ENCODE results near the gene ALPK3. TPM values are rescaled to one million over a fixed set of nuclear protein-coding genes. Genes with fewer than 3 reads are reported as not detected.

ALPK3 gene
- total RNA-seq, 2 experiments from 2014 or later: 0.18 to 0.24 TPM

DNA sequence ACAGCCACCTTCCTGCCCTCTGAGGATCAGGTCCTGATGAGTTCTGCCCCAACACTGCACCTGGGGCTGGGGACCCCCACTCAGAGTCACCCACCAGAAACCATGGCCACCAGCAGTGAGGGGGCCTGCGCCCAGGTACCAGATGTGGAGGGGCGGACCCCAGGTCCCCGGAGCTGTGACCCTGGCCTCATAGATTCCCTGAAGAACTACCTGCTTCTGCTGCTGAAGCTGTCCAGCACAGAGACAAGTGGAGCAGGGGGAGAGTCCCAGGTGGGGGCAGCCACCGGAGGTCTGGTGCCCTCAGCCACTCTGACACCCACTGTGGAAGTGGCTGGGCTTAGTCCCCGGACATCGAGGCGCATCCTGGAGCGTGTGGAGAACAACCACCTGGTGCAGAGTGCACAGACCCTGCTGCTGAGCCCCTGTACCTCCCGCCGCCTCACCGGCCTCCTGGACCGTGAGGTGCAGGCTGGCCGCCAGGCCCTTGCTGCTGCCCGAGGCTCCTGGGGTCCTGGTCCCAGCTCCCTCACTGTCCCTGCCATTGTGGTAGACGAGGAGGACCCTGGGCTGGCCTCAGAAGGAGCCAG, 40.4 kb downstream of the ALPK3 start:
- no peak for ATAC-seq
- ChIA-PET CTCF (no interaction called here), POLR2A (no interaction called here)
- H3K4me1 Mint-ChIP-seq (ENCODE audit: low read depth): no peaks in the 10 kb centered on the region
- H3K4me3 Mint-ChIP-seq: no peak overlapping the region
- H3K27ac Mint-ChIP-seq: no peak overlapping the region
- H3K36me3 Mint-ChIP-seq (ENCODE audit: low read depth): no peaks in the 10 kb centered on the region
- H3K27me3 Mint-ChIP-seq (ENCODE audit: low read depth): no peaks in the 10 kb centered on the region
- no peaks in the 10 kb centered on the region for H3K9me3 Mint-ChIP-seq (ENCODE audit: insufficient read depth)
- DNase-seq: no peak

GRCh38 chr15:84858231-84858630, 41.1 kb downstream of the ALPK3 start:
- Mint-ChIP-seq H3K27me3 (ENCODE audit: low read depth) (no peaks in the 10 kb centered on the region), H3K9me3 (ENCODE audit: insufficient read depth) (no peaks in the 10 kb centered on the region), H3K36me3 (ENCODE audit: low read depth) (no peaks in the 10 kb centered on the region), H3K4me3 (no peak overlapping the region), H3K27ac (no peak overlapping the region), H3K4me1 (ENCODE audit: low read depth) (no peaks in the 10 kb centered on the region)
- ATAC-seq: no peak
- CTCF ChIA-PET: no interaction called here
- no peak for DNase-seq
- POLR2A ChIA-PET: no interaction called here

- Mint-ChIP-seq H3K27ac (no peak overlapping the region), H3K36me3 (ENCODE audit: low read depth) (no peaks in the 10 kb centered on the region), H3K4me1 (ENCODE audit: low read depth) (no peaks in the 10 kb centered on the region), H3K27me3 (ENCODE audit: low read depth) (no peaks in the 10 kb centered on the region), H3K9me3 (ENCODE audit: insufficient read depth) (no peaks in the 10 kb centered on the region), H3K4me3 (no peak overlapping the region)
- POLR2A ChIA-PET: no interaction called here
- CTCF ChIA-PET: no interaction called here
- no peak for ATAC-seq
- no peak for DNase-seq
Measured at GRCh38 chr15:84859144-84859543, 42.0 kb downstream of the ALPK3 start.

GRCh38 chr15:84859651-84860050, 42.5 kb downstream of the ALPK3 start:
- H3K27ac Mint-ChIP-seq: no peak overlapping the region
- ChIA-PET POLR2A (no interaction called here), CTCF (no interaction called here)
- no peaks in the 10 kb centered on the region for H3K36me3 Mint-ChIP-seq (ENCODE audit: low read depth)
- DNase-seq: no peak
- H3K27me3 Mint-ChIP-seq (ENCODE audit: low read depth): no peaks in the 10 kb centered on the region
- H3K4me1 Mint-ChIP-seq (ENCODE audit: low read depth): no peaks in the 10 kb centered on the region
- no peaks in the 10 kb centered on the region for H3K9me3 Mint-ChIP-seq (ENCODE audit: insufficient read depth)
- H3K4me3 Mint-ChIP-seq: no peak overlapping the region
- no peak for ATAC-seq

DNA sequence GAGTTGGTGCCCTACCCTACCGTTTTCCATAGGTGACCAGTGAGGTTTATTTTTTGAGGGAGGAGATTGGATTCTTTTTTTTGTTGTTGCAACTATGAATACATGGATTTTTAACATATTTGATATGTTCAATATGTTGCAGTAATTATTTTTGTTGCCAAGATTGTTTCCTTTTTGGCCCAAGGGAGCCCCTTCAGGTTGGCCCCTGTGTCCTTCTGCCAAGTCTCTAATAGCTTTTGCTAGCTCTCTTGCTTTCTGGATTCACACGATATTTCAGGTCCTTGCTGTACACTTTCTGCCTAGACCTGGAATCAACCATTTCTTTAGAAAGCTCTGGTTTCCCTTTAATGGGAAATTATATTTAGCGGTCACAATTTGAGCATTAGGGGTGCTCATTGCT, 44.6 kb downstream of the ALPK3 start:
- POLR2A ChIA-PET: no interaction called here
- no peak overlapping the region for H3K27ac Mint-ChIP-seq
- DNase-seq: no peak
- CTCF ChIA-PET: no interaction called here
- H3K9me3 Mint-ChIP-seq (ENCODE audit: insufficient read depth): no peaks in the 10 kb centered on the region
- ATAC-seq: no peak
- H3K4me3 Mint-ChIP-seq: no peak overlapping the region
- H3K36me3 Mint-ChIP-seq (ENCODE audit: low read depth): no peaks in the 10 kb centered on the region
- no peaks in the 10 kb centered on the region for H3K4me1 Mint-ChIP-seq (ENCODE audit: low read depth)
- H3K27me3 Mint-ChIP-seq (ENCODE audit: low read depth): peaks cover 2% of the 10 kb centered on the region

- Mint-ChIP-seq H3K4me1 (ENCODE audit: low read depth) (no peaks in the 10 kb centered on the region), H3K4me3 (no peak overlapping the region), H3K27me3 (ENCODE audit: low read depth) (peaks cover 2% of the 10 kb centered on the region), H3K27ac (no peak overlapping the region), H3K9me3 (ENCODE audit: insufficient read depth) (no peaks in the 10 kb centered on the region), H3K36me3 (ENCODE audit: low read depth) (no peaks in the 10 kb centered on the region)
- ATAC-seq (no peak), DNase-seq (no peak)
- ChIA-PET POLR2A (no interaction called here), CTCF (no interaction called here)
Measured at GRCh38 chr15:84862214-84862975, 45.2 kb downstream of the ALPK3 start.

GRCh38 chr15:84863565-84864443, 46.6 kb downstream of the ALPK3 start:
- Mint-ChIP-seq H3K4me1 (ENCODE audit: low read depth) (no peaks in the 10 kb centered on the region), H3K36me3 (ENCODE audit: low read depth) (no peaks in the 10 kb centered on the region), H3K4me3 (no peak overlapping the region), H3K27ac (no peak overlapping the region), H3K27me3 (ENCODE audit: low read depth) (peaks cover 2% of the 10 kb centered on the region), H3K9me3 (ENCODE audit: insufficient read depth) (no peaks in the 10 kb centered on the region)
- DNase-seq (no peak), ATAC-seq (no peak)
- ChIA-PET POLR2A (no interaction called here), CTCF (interaction anchor here (1.1 kb wide), 2 partner anchors 15 to 19 kb away, joined by 3 to 5 read pairs; no protein-coding TSS in a partner anchor)

DNA sequence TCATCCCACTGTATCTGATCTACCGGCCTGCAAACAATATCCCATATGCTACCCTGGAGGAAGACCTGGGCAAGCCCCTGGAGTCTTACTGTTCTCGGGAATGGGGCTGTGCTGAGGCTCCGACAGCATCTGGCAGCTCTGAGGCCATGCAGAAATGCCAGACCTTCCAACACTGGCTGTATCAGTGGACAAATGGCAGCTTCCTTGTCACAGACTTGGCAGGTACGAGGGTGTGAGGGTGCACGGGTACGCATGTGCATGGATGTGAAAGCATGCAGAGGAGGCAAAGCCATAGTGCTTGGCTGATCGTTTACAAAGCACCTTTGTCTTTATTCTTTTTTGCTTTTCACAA, 47.3 kb downstream of the ALPK3 start:
- H3K36me3 Mint-ChIP-seq (ENCODE audit: low read depth): no peaks in the 10 kb centered on the region
- ATAC-seq (no peak), DNase-seq (no peak)
- no peaks in the 10 kb centered on the region for H3K4me1 Mint-ChIP-seq (ENCODE audit: low read depth)
- no peak overlapping the region for H3K27ac Mint-ChIP-seq
- ChIA-PET POLR2A (no interaction called here), CTCF (interaction anchor here (1.1 to 1.3 kb wide), 3 partner anchors 14 to 266 kb away, joined by 3 to 5 read pairs (median 5); no protein-coding TSS in a partner anchor)
- H3K4me3 Mint-ChIP-seq: no peak overlapping the region
- no peaks in the 10 kb centered on the region for H3K9me3 Mint-ChIP-seq (ENCODE audit: insufficient read depth)
- H3K27me3 Mint-ChIP-seq (ENCODE audit: low read depth): peaks cover 2% of the 10 kb centered on the region

DNA sequence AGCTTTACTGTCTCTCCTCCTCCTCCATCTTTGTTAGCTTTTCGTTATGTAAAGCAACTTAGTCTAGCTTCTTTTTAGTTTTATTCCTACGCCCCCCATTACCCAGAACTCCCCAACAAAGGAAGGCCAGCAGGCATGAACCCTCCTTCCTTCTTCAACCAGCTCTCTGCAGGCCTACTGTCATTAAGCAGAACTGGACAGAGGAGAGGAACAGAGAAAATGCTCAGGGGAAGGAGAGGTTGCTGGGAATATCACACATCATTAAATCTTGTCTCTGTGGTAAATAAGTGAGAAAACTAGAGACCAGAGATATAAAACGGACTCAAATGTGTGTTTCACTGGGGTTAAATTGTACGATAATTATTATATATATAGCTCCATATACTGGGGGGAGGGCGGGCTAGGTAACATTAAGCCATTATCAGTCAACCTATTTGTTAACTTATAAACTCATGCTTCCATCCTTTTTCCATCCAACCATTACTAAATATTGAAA, 48.0 kb downstream of the ALPK3 start:
- Mint-ChIP-seq H3K27ac (no peak overlapping the region), H3K36me3 (ENCODE audit: low read depth) (no peaks in the 10 kb centered on the region), H3K4me1 (ENCODE audit: low read depth) (no peaks in the 10 kb centered on the region), H3K4me3 (no peak overlapping the region), H3K9me3 (ENCODE audit: insufficient read depth) (no peaks in the 10 kb centered on the region), H3K27me3 (ENCODE audit: low read depth) (peaks cover 2% of the 10 kb centered on the region)
- DNase-seq (no peak), ATAC-seq (no peak)
- POLR2A ChIA-PET: no interaction called here
- CTCF ChIA-PET: interaction anchor here (0.6 to 1.3 kb wide), 5 partner anchors 13 to 266 kb away, joined by 3 to 5 read pairs (median 3); no protein-coding TSS in a partner anchor

DNA sequence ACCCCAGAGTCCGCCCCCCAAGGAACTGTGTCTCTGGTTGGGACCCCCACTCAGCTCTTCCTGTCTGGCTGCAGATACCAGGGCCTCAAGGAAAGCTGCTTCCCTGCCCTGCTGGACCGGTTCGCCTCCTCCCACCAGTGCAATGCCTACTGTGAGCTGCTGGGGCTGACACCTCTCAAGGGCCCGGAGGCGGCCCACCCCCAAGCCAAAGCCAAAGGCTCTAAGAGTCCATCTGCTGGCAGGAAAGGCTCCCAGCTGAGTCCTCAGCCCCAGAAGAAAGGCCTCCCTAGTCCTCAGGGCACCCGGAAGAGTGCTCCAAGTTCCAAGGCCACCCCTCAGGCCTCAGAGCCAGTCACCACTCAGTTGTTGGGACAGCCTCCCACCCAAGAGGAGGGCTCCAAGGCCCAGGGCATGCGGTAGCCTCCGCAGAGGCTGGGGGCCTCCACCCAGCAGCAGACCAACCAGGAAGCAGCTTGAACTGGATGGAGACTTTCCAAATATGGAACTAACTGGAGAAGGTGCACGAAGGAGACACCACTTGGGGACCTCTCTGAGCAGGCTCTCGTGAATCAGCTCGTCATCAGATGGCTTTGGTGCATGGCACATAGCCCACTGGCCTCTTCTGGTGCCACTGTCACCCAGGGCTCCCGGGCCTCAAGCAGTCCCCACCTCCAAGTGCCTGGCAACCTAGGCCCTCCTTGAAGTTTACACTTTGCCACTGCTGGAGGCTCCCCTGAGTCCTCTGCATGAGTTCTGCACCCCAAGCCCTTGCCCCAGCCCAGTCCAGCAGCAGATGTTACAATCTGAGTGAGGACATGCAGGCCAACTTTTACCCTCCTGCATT, 51.1 kb downstream of the ALPK3 start:
- peaks cover 4% of the 10 kb centered on the region for H3K27me3 Mint-ChIP-seq (ENCODE audit: low read depth)
- ChIA-PET CTCF (no interaction called here), POLR2A (no interaction called here)
- ATAC-seq: no peak
- no peaks in the 10 kb centered on the region for H3K9me3 Mint-ChIP-seq (ENCODE audit: insufficient read depth)
- DNase-seq: no peak
- H3K4me1 Mint-ChIP-seq (ENCODE audit: low read depth): no peaks in the 10 kb centered on the region
- H3K27ac Mint-ChIP-seq: no peak overlapping the region
- H3K36me3 Mint-ChIP-seq (ENCODE audit: low read depth): no peaks in the 10 kb centered on the region
- H3K4me3 Mint-ChIP-seq: no peak overlapping the region

- CTCF ChIA-PET: no interaction called here
- POLR2A ChIA-PET: no interaction called here
- no peaks in the 10 kb centered on the region for H3K9me3 Mint-ChIP-seq (ENCODE audit: insufficient read depth)
- no peak overlapping the region for H3K4me3 Mint-ChIP-seq
- no peak for DNase-seq
- peaks cover 4% of the 10 kb centered on the region for H3K27me3 Mint-ChIP-seq (ENCODE audit: low read depth)
- no peak for ATAC-seq
- no peaks in the 10 kb centered on the region for H3K36me3 Mint-ChIP-seq (ENCODE audit: low read depth)
- H3K4me1 Mint-ChIP-seq (ENCODE audit: low read depth): no peaks in the 10 kb centered on the region
- H3K27ac Mint-ChIP-seq: no peak overlapping the region
Measured at GRCh38 chr15:84869510-84869909, 52.4 kb downstream of the ALPK3 start.
